ENCODE data around the gene CSF2RB. TPM values are rescaled to one million over a fixed set of nuclear protein-coding genes. Genes with fewer than 3 reads are reported as not detected.

Gene CSF2RB
- total RNA-seq, 6 experiments from 2014 or later: 0.88 to 4.7 (median 2.4) TPM

DNA sequence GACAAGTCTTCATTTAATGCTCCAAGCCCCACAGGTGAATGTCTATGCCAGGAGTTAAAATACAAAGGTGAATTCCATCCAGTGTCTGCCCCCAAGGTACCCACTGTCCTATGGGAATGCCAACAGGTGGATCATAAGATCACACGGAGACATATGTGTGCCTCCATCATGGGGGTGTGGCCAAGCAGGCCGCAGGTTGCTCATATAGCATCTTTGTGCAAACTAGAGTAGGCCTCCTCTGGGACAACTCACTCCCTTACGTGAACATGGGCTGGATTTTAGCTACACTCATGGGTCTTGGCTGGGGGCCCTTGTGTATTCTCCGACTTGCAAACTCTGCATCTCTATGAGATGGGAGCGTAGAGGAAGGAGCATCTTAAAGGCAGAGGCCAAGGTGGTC lies 45.7 kb upstream of the CSF2RB start:
- H3K4me1 ChIP-seq: no peaks in the 10 kb centered on the region
- H3K27ac ChIP-seq: no peak overlapping the region
- H3K9me3 ChIP-seq: no peaks in the 10 kb centered on the region
- DNase-seq (no peak), ATAC-seq (no peak)
- H3K36me3 ChIP-seq: no peaks in the 10 kb centered on the region
- intact Hi-C loops (cut with DNase I): no loop called here
- H3K27me3 ChIP-seq: no peaks in the 10 kb centered on the region
- TF ChIP-seq, protein P1, sequence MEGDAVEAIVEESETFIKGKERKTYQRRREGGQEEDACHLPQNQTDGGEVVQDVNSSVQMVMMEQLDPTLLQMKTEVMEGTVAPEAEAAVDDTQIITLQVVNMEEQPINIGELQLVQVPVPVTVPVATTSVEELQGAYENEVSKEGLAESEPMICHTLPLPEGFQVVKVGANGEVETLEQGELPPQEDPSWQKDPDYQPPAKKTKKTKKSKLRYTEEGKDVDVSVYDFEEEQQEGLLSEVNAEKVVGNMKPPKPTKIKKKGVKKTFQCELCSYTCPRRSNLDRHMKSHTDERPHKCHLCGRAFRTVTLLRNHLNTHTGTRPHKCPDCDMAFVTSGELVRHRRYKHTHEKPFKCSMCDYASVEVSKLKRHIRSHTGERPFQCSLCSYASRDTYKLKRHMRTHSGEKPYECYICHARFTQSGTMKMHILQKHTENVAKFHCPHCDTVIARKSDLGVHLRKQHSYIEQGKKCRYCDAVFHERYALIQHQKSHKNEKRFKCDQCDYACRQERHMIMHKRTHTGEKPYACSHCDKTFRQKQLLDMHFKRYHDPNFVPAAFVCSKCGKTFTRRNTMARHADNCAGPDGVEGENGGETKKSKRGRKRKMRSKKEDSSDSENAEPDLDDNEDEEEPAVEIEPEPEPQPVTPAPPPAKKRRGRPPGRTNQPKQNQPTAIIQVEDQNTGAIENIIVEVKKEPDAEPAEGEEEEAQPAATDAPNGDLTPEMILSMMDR (IDR thresholded peaks at IDR 0.05): no peak
- no peak for TF ChIP-seq POLR2A (IDR thresholded peaks at IDR 0.05)
- no peak overlapping the region for H3K4me3 ChIP-seq
- 72% methylated on average over 3 of the region's 5 CpGs for WGBS (ENCODE audit: insufficient coverage, low coverage, low lambda C conversion rate, missing lambda C conversion rate)

DNA sequence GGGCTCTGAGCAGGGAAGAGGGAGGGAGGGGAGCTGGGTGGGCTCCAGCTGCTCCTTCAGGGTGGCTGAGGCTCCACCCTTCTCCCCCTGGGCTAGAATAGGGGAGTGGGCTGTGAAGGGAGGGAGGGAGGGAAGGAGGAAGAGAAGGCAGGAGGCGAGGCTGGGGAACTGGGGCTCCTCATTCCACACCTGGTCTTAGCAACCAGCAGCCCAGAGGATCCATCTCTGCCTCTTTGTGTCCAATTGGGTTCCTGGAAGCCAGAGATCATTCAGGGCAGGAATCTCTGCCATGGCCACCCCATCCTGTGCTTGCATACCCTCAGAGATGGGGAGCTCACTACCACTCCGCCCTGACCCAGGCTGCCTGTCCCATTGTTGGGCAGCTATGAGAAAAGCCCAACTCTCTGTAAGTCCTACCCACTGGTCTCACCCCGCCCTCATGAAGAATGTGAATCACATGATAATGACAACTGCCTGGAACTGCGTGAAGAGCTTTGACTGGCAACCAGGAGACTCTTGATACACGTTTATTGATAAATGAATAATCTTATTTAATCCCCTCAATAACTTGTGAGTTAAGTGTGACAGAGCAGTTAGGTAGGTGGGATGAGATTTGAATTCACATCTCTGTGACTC lies 44.8 kb upstream of the CSF2RB start:
- Histone ChIP-seq H3K4me1 (peaks cover 0 to 4% (median 2%) of the 10 kb centered on the region in 4 donors), H3K9me3 (no peaks in the 10 kb centered on the region), H3K4me3 (no peak overlapping the region), H3K36me3 (no peaks in the 10 kb centered on the region), H3K27ac (no peak overlapping the region), H3K27me3 (no peaks in the 10 kb centered on the region)
- TF ChIP-seq, protein P1 (IDR thresholded peaks at IDR 0.05): no peak
- TF ChIP-seq POLR2A (IDR thresholded peaks at IDR 0.05): no peak
- intact Hi-C loops (cut with DNase I): no loop called here
- no peak for ATAC-seq
- 58% methylated on average over 4 of the region's 5 CpGs for WGBS (ENCODE audit: insufficient coverage, low coverage, low lambda C conversion rate, missing lambda C conversion rate)
- DNase-seq: no peak

DNA sequence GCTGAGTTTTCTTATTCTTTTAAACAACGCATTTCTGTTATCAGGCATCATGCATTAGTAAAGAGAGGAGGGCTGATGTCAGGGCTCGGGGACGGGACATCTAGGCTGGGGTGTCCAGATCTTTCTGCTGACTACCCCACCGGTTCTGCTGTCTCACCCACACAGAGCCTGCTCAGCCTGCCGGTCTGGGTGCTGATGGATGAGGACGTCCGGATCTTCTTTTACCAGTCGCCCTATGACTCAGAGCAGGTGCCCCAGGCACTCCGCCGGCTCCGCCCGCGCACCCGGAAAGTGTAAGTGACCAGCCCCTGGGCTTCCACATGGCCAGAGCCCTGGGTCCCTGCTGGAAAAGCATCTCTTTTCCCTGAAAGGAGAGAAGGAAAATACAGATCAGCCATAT lies 43.2 kb upstream of the CSF2RB start:
- no peak for DNase-seq
- TF ChIP-seq POLR2A (IDR thresholded peaks at IDR 0.05): no peak
- TF ChIP-seq, protein P1 (IDR thresholded peaks at IDR 0.05): no peak
- Histone ChIP-seq H3K4me1 (peaks cover 0 to 12% (median 5%) of the 10 kb centered on the region in 4 donors), H3K27me3 (no peaks in the 10 kb centered on the region), H3K36me3 (no peaks in the 10 kb centered on the region), H3K9me3 (no peaks in the 10 kb centered on the region), H3K4me3 (no peak overlapping the region), H3K27ac (no peak overlapping the region)
- no peak for ATAC-seq
- intact Hi-C loops (cut with DNase I): loop anchor here (10.0 kb wide), 2 partner anchors 95 to 105 kb away; no protein-coding TSS in a partner anchor
- 78% methylated on average over 7 of the region's 14 CpGs for whole genome bisulfite sequencing (ENCODE audit: insufficient coverage, low coverage, low lambda C conversion rate, missing lambda C conversion rate)

DNA sequence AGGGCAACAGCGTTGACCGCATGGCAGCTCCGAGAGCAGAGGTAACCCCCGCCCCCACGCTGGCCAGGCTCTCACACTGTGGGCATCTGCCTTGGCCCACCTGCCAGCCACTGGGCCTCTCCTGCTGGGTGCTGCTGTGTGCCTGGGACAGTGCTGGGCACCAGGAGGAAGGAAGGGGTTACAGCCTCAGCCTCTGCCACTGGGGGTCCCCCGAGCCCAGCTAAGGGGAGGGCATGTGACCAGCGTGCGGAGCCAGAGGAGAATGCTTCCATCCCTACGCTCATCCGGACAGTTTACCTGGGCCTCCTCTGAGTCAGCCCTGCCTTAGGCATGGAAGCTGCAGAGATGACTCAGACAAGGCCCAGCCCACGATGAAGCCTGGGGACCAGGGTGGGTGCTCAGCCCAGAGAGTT lies 41.8 kb upstream of the CSF2RB start:
- H3K36me3 ChIP-seq: no peaks in the 10 kb centered on the region
- 77% methylated on average over 3 of the region's 11 CpGs for WGBS (ENCODE audit: insufficient coverage, low coverage, low lambda C conversion rate, missing lambda C conversion rate)
- TF ChIP-seq, protein P1 (IDR thresholded peaks at IDR 0.05): no peak
- no peak for TF ChIP-seq POLR2A (IDR thresholded peaks at IDR 0.05)

More for the DNA sequence above, 41.8 kb upstream of the CSF2RB start:
- Histone ChIP-seq H3K9me3 (no peaks in the 10 kb centered on the region), H3K27ac (no peak overlapping the region), H3K4me3 (no peak overlapping the region), H3K27me3 (no peaks in the 10 kb centered on the region), H3K4me1 (peaks cover 0 to 12% (median 5%) of the 10 kb centered on the region in 4 donors)
- DNase-seq (no peak), ATAC-seq (no peak)
- intact Hi-C loops (cut with DNase I): loop anchor here (10.0 kb wide), 2 partner anchors 93 to 103 kb away; no protein-coding TSS in a partner anchor

All from right lobe of liver (tissue), 6 donors.